HFFc6 (cell line): ENCODE results near the gene SPACA7. TPM values are rescaled to one million over a fixed set of nuclear protein-coding genes. Genes with fewer than 3 reads are reported as not detected.

Source experiments
- DNase-seq: peaks from one replicate; pipeline ENCODE4 v3.0.0-alpha.2; 2018
- H3K27ac Mint-ChIP-seq: 2 replicates; pipeline ENCODE4 v1.8.0; 2020; ENCODE audit warnings: mild to moderate bottlenecking, mixed read lengths
- H3K27me3 Mint-ChIP-seq: 2 replicates; pipeline ENCODE4 v1.8.0; 2021; ENCODE audit warnings: mild to moderate bottlenecking, moderate library complexity, mixed read lengths; ENCODE audit not compliant: insufficient read depth
- H3K36me3 Mint-ChIP-seq: 2 replicates; pipeline ENCODE4 v1.8.0; 2021; ENCODE audit warnings: low read depth, mixed read lengths
- H3K4me1 Mint-ChIP-seq: 2 replicates; pipeline ENCODE4 v1.8.0; 2020; ENCODE audit warnings: low read depth, mixed read lengths
- H3K4me3 Mint-ChIP-seq: 2 replicates; pipeline ENCODE4 v1.8.0; 2020; ENCODE audit warnings: mild to moderate bottlenecking, moderate library complexity, mixed read lengths
- H3K9me3 Mint-ChIP-seq: 2 replicates; pipeline ENCODE4 v1.8.0; 2020; ENCODE audit warnings: mild to moderate bottlenecking, mixed read lengths
- CTCF ChIP-seq: fragments of 200-600 bp; sonication (generic); IDR thresholded peaks from 2 replicates; pipeline ENCODE4 v1.5.0; 2021; ENCODE audit warnings: antibody characterized with exemption, mild to moderate bottlenecking
- total RNA-seq, 6 experiments: library from RNA; stranded (reverse); fragmentation: NEBNext Ultra II Directional; extraction: Animal tissue kit (Norgen Biotek cat#: 25700); gene quantifications; 2 replicates in 1 of 6; 3 replicates in 5 of 6; pipeline ENCODE4 v1.2.3, GENCODE V29; 2021

SPACA7 gene
- total RNA-seq, 6 experiments from 2014 or later, result not detected

DNA sequence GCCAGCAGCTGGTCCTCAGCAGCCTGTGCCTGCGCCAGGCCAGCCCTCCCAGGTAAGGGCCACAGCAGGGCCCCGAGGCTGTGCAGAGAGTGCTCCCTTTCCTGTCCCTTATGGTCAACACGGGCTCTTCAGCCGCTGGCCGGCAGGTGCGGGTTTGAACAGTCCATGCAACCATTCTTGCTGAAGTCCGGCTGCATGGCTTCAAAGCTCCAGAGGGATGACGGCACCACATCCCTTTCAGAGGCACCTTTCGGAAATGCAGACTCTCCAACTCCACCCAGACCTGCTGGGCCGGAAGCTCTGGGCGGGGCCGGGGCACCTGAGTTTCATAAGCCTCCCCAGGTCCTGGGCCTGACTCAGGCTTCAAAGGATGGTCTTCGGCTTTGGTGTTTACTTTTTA is 81.3 kb downstream of the SPACA7 start:
- no peaks in the 10 kb centered on the region for H3K36me3 Mint-ChIP-seq
- no peaks in the 10 kb centered on the region for H3K4me1 Mint-ChIP-seq
- H3K9me3 Mint-ChIP-seq, result 0 out of 2 replicates have a peak, but pooled peaks cover 9% of the 10 kb centered on the region
- H3K4me3 Mint-ChIP-seq, result no peak overlapping the region
- DNase-seq, result no peak
- peaks cover 23% of the 10 kb centered on the region for H3K27me3 Mint-ChIP-seq
- no peak overlapping the region for H3K27ac Mint-ChIP-seq
- no peak for TF ChIP-seq CTCF

DNA sequence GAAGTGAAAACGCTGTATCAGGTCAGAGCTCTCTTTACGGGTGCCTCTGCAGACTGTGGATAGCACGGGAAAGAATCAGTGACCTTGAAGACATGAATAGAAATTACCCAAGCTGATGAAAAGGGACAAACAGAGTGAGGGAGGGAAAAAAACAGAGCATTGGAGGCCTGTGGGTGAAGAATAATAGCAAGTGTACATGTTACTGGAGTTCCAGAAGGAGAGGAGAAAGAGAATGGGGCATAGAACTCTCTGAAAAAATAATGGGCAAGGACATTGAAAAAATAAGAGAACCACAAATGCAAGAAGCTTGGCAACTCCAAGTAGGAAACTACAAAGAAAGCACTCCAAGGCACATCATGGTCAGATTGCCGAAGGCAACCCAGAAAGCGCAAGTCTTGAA is 86.3 kb downstream of the SPACA7 start:
- Mint-ChIP-seq H3K9me3 (no peaks in the 10 kb centered on the region; the same call in 1 of the 2 replicates), H3K4me3 (no peak overlapping the region), H3K27ac (no peak overlapping the region), H3K4me1 (no peaks in the 10 kb centered on the region), H3K36me3 (no peaks in the 10 kb centered on the region), H3K27me3 (peaks cover 13% of the 10 kb centered on the region)
- DNase-seq, result no peak
- no peak for TF ChIP-seq CTCF

DNA sequence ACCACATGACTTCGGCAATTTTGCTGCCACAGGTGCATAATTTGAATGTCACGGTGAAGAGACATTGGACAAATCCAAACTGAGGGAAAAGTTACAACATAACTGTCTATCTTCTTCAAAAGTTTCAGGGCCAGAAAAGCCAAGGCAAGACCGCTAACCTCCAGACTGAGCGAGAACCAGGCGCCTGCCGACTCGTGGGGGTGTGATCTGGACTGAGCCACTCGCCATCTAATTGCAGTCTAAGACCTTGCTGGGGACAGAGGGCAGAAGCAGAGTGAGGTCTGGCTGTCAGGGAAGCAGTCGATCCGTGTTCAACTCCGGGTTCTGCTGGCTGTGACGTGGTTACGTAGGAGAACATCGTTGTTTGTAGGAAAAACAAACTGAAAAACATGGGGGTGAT is 88.6 kb downstream of the SPACA7 start:
- Mint-ChIP-seq H3K4me3 (no peak overlapping the region), H3K36me3 (no peaks in the 10 kb centered on the region), H3K4me1 (no peaks in the 10 kb centered on the region), H3K9me3 (no peaks in the 10 kb centered on the region; the same call in 1 of the 2 replicates), H3K27me3 (peaks cover 10% of the 10 kb centered on the region), H3K27ac (no peak overlapping the region)
- no peak for TF ChIP-seq CTCF
- DNase-seq, result no peak

DNA sequence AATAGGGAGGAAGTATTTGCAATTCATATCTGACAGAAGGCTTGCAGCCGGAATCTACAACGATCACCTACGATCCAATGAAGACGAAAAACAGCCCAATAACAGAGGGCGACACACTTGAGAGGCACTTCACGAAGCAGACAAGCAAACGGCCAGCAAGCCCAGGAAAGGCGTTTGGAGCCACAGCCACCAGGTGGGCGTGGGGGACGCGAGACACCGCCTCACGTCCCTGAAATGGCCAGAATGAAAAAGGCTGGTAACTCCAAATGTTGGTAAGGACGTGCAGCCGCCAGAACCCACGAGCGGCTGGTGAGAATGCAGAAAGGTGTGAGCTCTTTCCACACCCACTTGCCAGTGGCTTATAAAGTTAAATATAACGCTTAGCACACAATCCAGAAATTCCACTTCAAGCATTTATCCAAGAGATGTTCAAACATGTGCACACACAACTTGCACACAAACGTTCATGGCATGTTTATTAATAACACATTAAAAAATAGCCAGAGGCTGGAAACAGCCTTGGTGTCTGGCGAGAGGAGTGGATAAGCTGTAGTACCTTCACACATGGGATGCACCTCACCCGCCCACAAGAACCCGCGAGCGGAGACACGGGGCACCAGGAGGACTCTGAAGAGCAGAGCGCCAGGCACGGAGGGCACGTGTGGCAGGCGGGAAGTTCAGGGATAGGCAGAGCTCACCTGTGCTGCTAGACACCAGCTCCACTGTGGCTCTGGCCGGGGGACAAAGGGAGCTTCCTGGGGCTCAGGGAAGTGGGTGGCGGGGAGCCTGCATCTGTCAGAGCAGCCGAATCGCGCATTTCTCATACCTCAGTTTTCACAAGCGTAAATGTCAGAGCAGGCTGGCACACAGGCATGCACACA is 89.3 kb downstream of the SPACA7 start:
- no peak for DNase-seq
- H3K4me1 Mint-ChIP-seq, result no peaks in the 10 kb centered on the region

More for the DNA sequence above, 89.3 kb downstream of the SPACA7 start:
- no peaks in the 10 kb centered on the region for H3K36me3 Mint-ChIP-seq
- H3K9me3 Mint-ChIP-seq, result no peaks in the 10 kb centered on the region; the same call in 1 of the 2 replicates
- TF ChIP-seq CTCF, result no peak
- H3K27ac Mint-ChIP-seq, result no peak overlapping the region
- peaks cover 10% of the 10 kb centered on the region for H3K27me3 Mint-ChIP-seq
- H3K4me3 Mint-ChIP-seq, result no peak overlapping the region
